Measurements from ENCODE around the gene SLC35D2.
"Not testable (repeated sequence)": the region's sequence is repeated elsewhere in the genome, so short reads cannot be mapped to it uniquely, and the experiment has no call there.

DNA sequence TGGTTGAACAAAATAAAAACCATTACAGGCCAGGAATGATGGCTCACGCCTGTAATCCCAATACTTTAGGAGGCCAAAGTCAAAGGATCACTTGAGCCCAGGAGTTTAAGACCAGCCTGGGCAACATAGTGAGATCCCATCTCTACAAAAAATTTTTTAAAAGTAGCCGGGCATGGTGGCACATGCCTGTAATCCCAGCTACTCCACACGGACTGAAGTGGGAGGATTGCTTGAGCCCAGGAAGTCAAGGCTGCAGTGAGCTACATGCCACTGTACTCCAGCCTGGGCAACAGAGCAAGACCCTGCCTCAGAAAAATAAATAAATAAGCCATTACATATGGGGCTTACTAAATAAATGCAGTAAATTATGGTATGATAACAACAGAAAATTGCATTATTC, 61.3 kb downstream of the SLC35D2 start:
- not testable (repeated sequence) for TF ChIP-seq POLR2A, POLR2AphosphoS5 (IDR thresholded peaks at IDR 0.05; ENCODE audit: low read depth, low read length)

Measured in GM12891 (cell line).